Neural cell (in vitro differentiated cells): ENCODE measurements around the gene ASNSD1. TPM values are rescaled to one million over a fixed set of nuclear protein-coding genes. Genes with fewer than 3 reads are reported as not detected.

Experiments
- H2AFZ ChIP-seq: fragments of 200-600, 300-800 bp; sonication (generic), shearing (Covaris generic); 2 replicates; pipeline ENCODE4 v1.6.0; 2014; ENCODE audit warnings: low read depth, mild to moderate bottlenecking, antibody characterized with exemption, low read length, moderate library complexity
- H3F3A ChIP-seq: fragments of 200-600 bp; shearing (Covaris generic); 2 replicates; pipeline ENCODE4 v1.6.1; 2016; ENCODE audit warnings: mild to moderate bottlenecking, moderate library complexity, mixed read lengths, antibody characterized with exemption, low read length; ENCODE audit not compliant: insufficient read depth, poor library complexity, severe bottlenecking
- H3K27ac ChIP-seq: fragments of 200-600, 300-800 bp; sonication (generic), shearing (Covaris generic); 2 replicates; pipeline ENCODE4 v1.5.1; 2014; ENCODE audit warnings: mild to moderate bottlenecking, low read length, moderate library complexity
- H3K27me3 ChIP-seq: fragments of 300-800, 200-600 bp; sonication (generic), shearing (Covaris generic); 2 replicates; pipeline ENCODE4 v1.6.0; 2014; ENCODE audit warnings: mild to moderate bottlenecking, low read depth, low read length, moderate library complexity; ENCODE audit not compliant: insufficient read depth
- H3K36me3 ChIP-seq: fragments of 300-800, 200-600 bp; sonication (generic), shearing (Covaris generic); 2 replicates; pipeline ENCODE4 v1.5.1; 2014; ENCODE audit warnings: mild to moderate bottlenecking, antibody characterized with exemption, low read length, moderate library complexity; ENCODE audit not compliant: insufficient read depth
- H3K4me2 ChIP-seq: fragments of 300-800, 200-600 bp; sonication (generic), shearing (Covaris generic); 2 replicates; pipeline ENCODE4 v1.6.0; 2014; ENCODE audit warnings: mild to moderate bottlenecking, low read length
- H3K4me3 ChIP-seq: fragments of 300-800, 200-600 bp; sonication (generic), shearing (Covaris generic); 2 replicates; pipeline ENCODE4 v1.5.1; 2014; ENCODE audit warnings: mild to moderate bottlenecking, low read length, moderate library complexity
- H3K79me2 ChIP-seq: fragments of 200-600 bp; shearing (Covaris generic); replicated peaks from 2 replicates; pipeline ENCODE4 v1.6.0; 2014; ENCODE audit warnings: mild to moderate bottlenecking, low read length, moderate library complexity; ENCODE audit not compliant: insufficient read depth
- H3K9ac ChIP-seq: fragments of 300-800, 200-600 bp; sonication (generic), shearing (Covaris generic); 2 replicates; pipeline ENCODE4 v1.6.1; 2016; ENCODE audit warnings: mild to moderate bottlenecking, low read length, mixed read lengths
- H3K9me2 ChIP-seq: fragments of 200-600 bp; shearing (Covaris generic); 2 replicates; pipeline ENCODE4 v1.6.1; 2016; ENCODE audit warnings: mild to moderate bottlenecking, low read length, mixed read lengths; ENCODE audit not compliant: insufficient read depth
- H3K9me3 ChIP-seq: fragments of 200-600, 300-800 bp; sonication (generic), shearing (Covaris generic); 2 replicates; pipeline ENCODE4 v1.6.1; 2016; ENCODE audit warnings: mild to moderate bottlenecking, mixed run types, low read length, moderate library complexity, mixed read lengths
- H4K20me1 ChIP-seq: fragments of 200-600 bp; shearing (Covaris generic); 2 replicates; pipeline ENCODE4 v1.6.1; 2016; ENCODE audit warnings: mild to moderate bottlenecking, mixed run types; ENCODE audit not compliant: insufficient read depth
- CTCF ChIP-seq: fragments of 450-650 bp; IDR thresholded peaks from 2 replicates; pipeline ENCODE4 v1.5.1; 2014; ENCODE audit warnings: antibody characterized with exemption, mild to moderate bottlenecking, moderate library complexity; ENCODE audit not compliant: poor library complexity, severe bottlenecking
- EP300 ChIP-seq: fragments of 450-650 bp; conservative IDR thresholded peaks from 2 replicates; pipeline ENCODE4 v1.6.1; 2014; ENCODE audit warnings: antibody characterized with exemption, mild to moderate bottlenecking, moderate library complexity; ENCODE audit not compliant: poor library complexity, severe bottlenecking
- EZH2 ChIP-seq: fragments of 200-600, 300-800 bp; shearing (Covaris generic), sonication (generic); IDR thresholded peaks from 2 replicates; pipeline ENCODE4 v1.6.1; 2014; ENCODE audit warnings: antibody characterized with exemption, low read length, borderline replicate concordance, mild to moderate bottlenecking; ENCODE audit not compliant: insufficient read depth, poor library complexity, severe bottlenecking
- MXI1 ChIP-seq: fragments of 450-650 bp; conservative IDR thresholded peaks from 2 replicates; pipeline ENCODE4 v1.6.1; 2014; ENCODE audit warnings: antibody characterized with exemption, mild to moderate bottlenecking; ENCODE audit not compliant: poor library complexity, severe bottlenecking
- POLR2AphosphoS5 ChIP-seq: IDR thresholded peaks from 2 replicates; pipeline ENCODE4 v1.6.1; 2012
- RAD21 ChIP-seq: fragments of 450-650 bp; conservative IDR thresholded peaks from 2 replicates; pipeline ENCODE4 v1.6.1; 2014; ENCODE audit warnings: antibody characterized with exemption, mild to moderate bottlenecking, moderate library complexity
- SMC3 ChIP-seq: fragments of 450-650 bp; conservative IDR thresholded peaks from 2 replicates; pipeline ENCODE4 v1.6.1; 2014; ENCODE audit warnings: antibody characterized with exemption, mild to moderate bottlenecking, moderate library complexity; ENCODE audit not compliant: poor library complexity
- TAF1 ChIP-seq: IDR thresholded peaks from 2 replicates; pipeline ENCODE4 v1.6.1; 2012; ENCODE audit warnings: low read depth
- polyA plus RNA-seq: library from polyadenylated mRNA; depleted of rRNA; stranded (reverse); fragments of >200 nt; gene quantifications from 2 replicates; pipeline ENCODE4 v1.2.3, GENCODE V29; 2014
- TF ChIP-seq, protein P1 (sequence below): IDR thresholded peaks from 2 replicates; pipeline ENCODE4 v1.6.1; 2012; ENCODE audit warnings: borderline replicate concordance

ASNSD1 gene
- polyA plus RNA-seq, 1 donor from 2014 or later, result 94.3 TPM

GRCh38 chr2:189660803-189661147 lies 484 bp upstream of the ASNSD1 start:
- H2AFZ ChIP-seq, result no peak overlapping the region
- H3K9me2 ChIP-seq, result no peaks in the 10 kb centered on the region
- H3K79me2 ChIP-seq, result peaks cover 19% of the 10 kb centered on the region
- H3F3A ChIP-seq, result no peaks in the 10 kb centered on the region
- H3K27ac ChIP-seq, result no peak overlapping the region
- H4K20me1 ChIP-seq, result no peaks in the 10 kb centered on the region
- TF ChIP-seq POLR2AphosphoS5 (no peak), RAD21 (no peak), MXI1 (no peak), SMC3 (no peak), CTCF (no peak), TAF1 (no peak), EZH2 (no peak), EP300 (no peak)
- no peak overlapping the region for H3K4me3 ChIP-seq
- H3K27me3 ChIP-seq, result no peaks in the 10 kb centered on the region
- H3K9me3 ChIP-seq, result no peaks in the 10 kb centered on the region
- no peaks in the 10 kb centered on the region for H3K36me3 ChIP-seq
- H3K4me2 ChIP-seq, result no peak overlapping the region
- no peak overlapping the region for H3K9ac ChIP-seq

DNA sequence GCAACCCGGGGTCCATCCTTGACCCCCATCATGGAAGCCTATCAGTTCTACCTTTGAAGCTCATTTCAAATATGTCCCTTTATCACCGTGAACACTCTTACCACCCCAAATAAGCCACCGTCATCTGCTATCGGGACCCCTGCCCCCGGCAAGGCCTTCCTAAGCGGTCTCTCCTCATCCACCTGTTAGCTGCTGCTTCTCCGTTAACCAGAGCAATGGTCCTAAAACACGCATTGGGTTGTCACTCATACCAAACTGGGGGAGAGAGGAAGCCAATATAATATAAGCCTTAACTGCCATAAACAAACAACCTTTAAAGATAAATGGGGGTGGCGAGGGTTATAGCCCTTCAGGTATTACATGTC lies 680 bp downstream of the ASNSD1 start:
- Histone ChIP-seq H3K9me2 (no peaks in the 10 kb centered on the region), H3K9ac (peak overlapping the region; percentile 86), H3K4me2 (peak overlapping the region; percentile 99), H3K36me3 (no peaks in the 10 kb centered on the region), H3K9me3 (no peaks in the 10 kb centered on the region), H4K20me1 (no peaks in the 10 kb centered on the region), H3K27me3 (no peaks in the 10 kb centered on the region), H3K27ac (no peak overlapping the region), H3K4me3 (peak overlapping the region; percentile 84), H3K79me2 (peaks cover 19% of the 10 kb centered on the region), H3F3A (no peaks in the 10 kb centered on the region), H2AFZ (peak overlapping the region; percentile 93)
- TF ChIP-seq POLR2AphosphoS5 (no peak), MXI1 (no peak), RAD21 (no peak), CTCF (no peak), EZH2 (no peak), TAF1 (no peak), SMC3 (no peak), EP300 (no peak)
- TF ChIP-seq, protein P1, sequence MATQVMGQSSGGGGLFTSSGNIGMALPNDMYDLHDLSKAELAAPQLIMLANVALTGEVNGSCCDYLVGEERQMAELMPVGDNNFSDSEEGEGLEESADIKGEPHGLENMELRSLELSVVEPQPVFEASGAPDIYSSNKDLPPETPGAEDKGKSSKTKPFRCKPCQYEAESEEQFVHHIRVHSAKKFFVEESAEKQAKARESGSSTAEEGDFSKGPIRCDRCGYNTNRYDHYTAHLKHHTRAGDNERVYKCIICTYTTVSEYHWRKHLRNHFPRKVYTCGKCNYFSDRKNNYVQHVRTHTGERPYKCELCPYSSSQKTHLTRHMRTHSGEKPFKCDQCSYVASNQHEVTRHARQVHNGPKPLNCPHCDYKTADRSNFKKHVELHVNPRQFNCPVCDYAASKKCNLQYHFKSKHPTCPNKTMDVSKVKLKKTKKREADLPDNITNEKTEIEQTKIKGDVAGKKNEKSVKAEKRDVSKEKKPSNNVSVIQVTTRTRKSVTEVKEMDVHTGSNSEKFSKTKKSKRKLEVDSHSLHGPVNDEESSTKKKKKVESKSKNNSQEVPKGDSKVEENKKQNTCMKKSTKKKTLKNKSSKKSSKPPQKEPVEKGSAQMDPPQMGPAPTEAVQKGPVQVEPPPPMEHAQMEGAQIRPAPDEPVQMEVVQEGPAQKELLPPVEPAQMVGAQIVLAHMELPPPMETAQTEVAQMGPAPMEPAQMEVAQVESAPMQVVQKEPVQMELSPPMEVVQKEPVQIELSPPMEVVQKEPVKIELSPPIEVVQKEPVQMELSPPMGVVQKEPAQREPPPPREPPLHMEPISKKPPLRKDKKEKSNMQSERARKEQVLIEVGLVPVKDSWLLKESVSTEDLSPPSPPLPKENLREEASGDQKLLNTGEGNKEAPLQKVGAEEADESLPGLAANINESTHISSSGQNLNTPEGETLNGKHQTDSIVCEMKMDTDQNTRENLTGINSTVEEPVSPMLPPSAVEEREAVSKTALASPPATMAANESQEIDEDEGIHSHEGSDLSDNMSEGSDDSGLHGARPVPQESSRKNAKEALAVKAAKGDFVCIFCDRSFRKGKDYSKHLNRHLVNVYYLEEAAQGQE, result no peak
